MM.1S (cell line): ENCODE measurements around the gene MKKS.

Experiments
- DNase-seq: peaks from one replicate; pipeline ENCODE4 v3.0.0-alpha.2; 2015
- H2AFZ ChIP-seq: fragments of 300-600 bp; sonication (generic); 2 replicates; pipeline ENCODE4 v1.6.0; 2016; ENCODE audit warnings: antibody characterized with exemption, low read length
- H3F3A ChIP-seq: fragments of 300-600 bp; sonication (generic); 2 replicates; pipeline ENCODE4 v1.6.1; 2016; ENCODE audit warnings: mild to moderate bottlenecking, antibody characterized with exemption, low read length, moderate library complexity, mixed read lengths; ENCODE audit not compliant: insufficient read depth
- H3K27ac ChIP-seq: fragments of 300-600 bp; sonication (generic); 2 replicates; pipeline ENCODE4 v1.5.1; 2016; ENCODE audit warnings: mild to moderate bottlenecking, low read length
- H3K27me3 ChIP-seq: fragments of 300-600 bp; sonication (generic); replicated peaks from 2 replicates; pipeline ENCODE4 v1.6.0; 2016; ENCODE audit warnings: low read length; ENCODE audit not compliant: insufficient read depth
- H3K36me3 ChIP-seq: fragments of 300-600 bp; sonication (generic); replicated peaks from 2 replicates; pipeline ENCODE4 v1.6.1; 2016; ENCODE audit warnings: mild to moderate bottlenecking, low read length, mixed read lengths; ENCODE audit not compliant: insufficient read depth
- H3K4me1 ChIP-seq: fragments of 300-600 bp; sonication (generic); 2 replicates; pipeline ENCODE4 v1.6.1; 2016; ENCODE audit warnings: low read length, mixed read lengths
- H3K4me2 ChIP-seq: fragments of 300-600 bp; sonication (generic); 2 replicates; pipeline ENCODE4 v1.6.0; 2016; ENCODE audit warnings: low read depth, low read length
- H3K4me3 ChIP-seq: fragments of 300-600 bp; sonication (generic); 2 replicates; pipeline ENCODE4 v1.5.1; 2016; ENCODE audit warnings: low read length, mixed read lengths
- H3K79me2 ChIP-seq: fragments of 300-600 bp; sonication (generic); 2 replicates; pipeline ENCODE4 v1.6.1; 2016; ENCODE audit warnings: mixed run types, low read length, mixed read lengths
- H3K9ac ChIP-seq: fragments of 300-600 bp; sonication (generic); 2 replicates; pipeline ENCODE4 v1.6.1; 2016; ENCODE audit warnings: low read length, mixed read lengths
- H3K9me2 ChIP-seq: fragments of 300-600 bp; sonication (generic); replicated peaks from 2 replicates; pipeline ENCODE4 v1.6.1; 2016; ENCODE audit warnings: mild to moderate bottlenecking, low read length, mixed read lengths; ENCODE audit not compliant: insufficient read depth
- H3K9me3 ChIP-seq: fragments of 300-600 bp; sonication (generic); replicated peaks from 2 replicates; pipeline ENCODE4 v1.6.1; 2016; ENCODE audit warnings: mild to moderate bottlenecking, low read length, mixed read lengths; ENCODE audit not compliant: insufficient read depth
- H4K20me1 ChIP-seq: fragments of 300-600 bp; sonication (generic); 2 replicates; pipeline ENCODE4 v1.6.1; 2016; ENCODE audit warnings: mild to moderate bottlenecking, low read length, moderate library complexity, mixed read lengths; ENCODE audit not compliant: insufficient read depth
- EZH2 ChIP-seq: fragments of 300-600 bp; sonication (generic); optimal IDR thresholded peaks from 2 replicates; pipeline ENCODE3; 2017; ENCODE audit warnings: low read depth, mild to moderate bottlenecking, antibody characterized with exemption, low read length, mixed read lengths
- EZH2phosphoT487 ChIP-seq: fragments of 300-600 bp; sonication (generic); IDR thresholded peaks from 2 replicates; pipeline ENCODE4 v1.6.1; 2018; ENCODE audit warnings: antibody characterized with exemption, low read length
- TF ChIP-seq, protein P1 (sequence below): fragments of 300-600 bp; sonication (generic); IDR thresholded peaks from 2 replicates; pipeline ENCODE4 v1.5.1; 2016; ENCODE audit warnings: antibody characterized with exemption, low read length, mixed read lengths

Gene MKKS

DNA sequence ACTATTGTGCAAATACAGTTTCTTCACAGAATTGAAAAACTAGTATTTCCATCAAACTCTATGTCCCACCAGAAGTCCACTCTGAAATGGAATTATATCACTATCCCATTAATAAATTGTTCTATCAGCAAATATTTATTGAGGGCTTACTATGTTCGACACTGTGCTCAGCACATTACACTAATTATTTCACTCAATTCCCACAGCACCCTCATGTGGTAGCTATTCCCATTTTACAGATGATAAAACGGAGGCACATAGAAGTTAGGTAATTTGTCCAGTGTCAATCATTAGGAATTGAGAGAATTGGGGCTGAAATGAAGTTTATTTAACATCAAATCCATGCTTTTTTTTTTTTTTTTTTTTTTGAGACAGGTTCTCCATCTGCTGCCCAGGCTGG lies 52.5 kb downstream of the MKKS start:
- Histone ChIP-seq H3K27ac (no peak overlapping the region), H3K36me3 (no peaks in the 10 kb centered on the region), H3K79me2 (no peaks in the 10 kb centered on the region), H4K20me1 (no peaks in the 10 kb centered on the region), H3K9me2 (no peaks in the 10 kb centered on the region), H3K27me3 (no peaks in the 10 kb centered on the region), H3K4me3 (no peak overlapping the region), H3K4me2 (no peak overlapping the region), H3K4me1 (no peaks in the 10 kb centered on the region), H3K9me3 (no peaks in the 10 kb centered on the region), H3F3A (no peaks in the 10 kb centered on the region), H2AFZ (no peak overlapping the region), H3K9ac (no peak overlapping the region)
- DNase-seq, result no peak
- TF ChIP-seq, protein P1, sequence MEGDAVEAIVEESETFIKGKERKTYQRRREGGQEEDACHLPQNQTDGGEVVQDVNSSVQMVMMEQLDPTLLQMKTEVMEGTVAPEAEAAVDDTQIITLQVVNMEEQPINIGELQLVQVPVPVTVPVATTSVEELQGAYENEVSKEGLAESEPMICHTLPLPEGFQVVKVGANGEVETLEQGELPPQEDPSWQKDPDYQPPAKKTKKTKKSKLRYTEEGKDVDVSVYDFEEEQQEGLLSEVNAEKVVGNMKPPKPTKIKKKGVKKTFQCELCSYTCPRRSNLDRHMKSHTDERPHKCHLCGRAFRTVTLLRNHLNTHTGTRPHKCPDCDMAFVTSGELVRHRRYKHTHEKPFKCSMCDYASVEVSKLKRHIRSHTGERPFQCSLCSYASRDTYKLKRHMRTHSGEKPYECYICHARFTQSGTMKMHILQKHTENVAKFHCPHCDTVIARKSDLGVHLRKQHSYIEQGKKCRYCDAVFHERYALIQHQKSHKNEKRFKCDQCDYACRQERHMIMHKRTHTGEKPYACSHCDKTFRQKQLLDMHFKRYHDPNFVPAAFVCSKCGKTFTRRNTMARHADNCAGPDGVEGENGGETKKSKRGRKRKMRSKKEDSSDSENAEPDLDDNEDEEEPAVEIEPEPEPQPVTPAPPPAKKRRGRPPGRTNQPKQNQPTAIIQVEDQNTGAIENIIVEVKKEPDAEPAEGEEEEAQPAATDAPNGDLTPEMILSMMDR, result 0 out of 2 replicates have a peak, but pooled peaks have one; percentile 20
- TF ChIP-seq EZH2phosphoT487, result no peak

DNA sequence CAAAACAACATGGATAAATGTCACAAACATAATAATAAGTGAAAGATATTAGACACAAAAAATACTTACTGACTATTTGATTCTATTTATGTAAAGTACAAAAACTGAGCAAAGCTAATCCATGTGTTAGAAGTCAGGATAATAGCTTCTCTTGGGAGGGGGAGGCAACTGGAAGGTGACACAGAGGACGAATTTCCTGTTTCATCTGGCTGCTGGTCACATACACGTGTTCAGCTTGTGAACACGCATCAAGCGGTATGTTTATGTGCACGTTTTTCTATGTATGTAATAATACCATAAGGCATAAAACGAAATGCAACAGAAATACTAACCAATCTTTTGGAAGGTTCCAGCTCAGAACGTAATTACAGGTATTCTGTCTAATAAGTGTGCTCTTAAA lies 54.3 kb downstream of the MKKS start:
- no peak overlapping the region for H3K9ac ChIP-seq
- no peak overlapping the region for H3K27ac ChIP-seq
- H3K4me3 ChIP-seq, result no peak overlapping the region
- H4K20me1 ChIP-seq, result no peaks in the 10 kb centered on the region
- no peak overlapping the region for H3K4me2 ChIP-seq
- H3K36me3 ChIP-seq, result no peaks in the 10 kb centered on the region
- no peaks in the 10 kb centered on the region for H3K27me3 ChIP-seq
- DNase-seq, result no peak
- no peaks in the 10 kb centered on the region for H3K9me2 ChIP-seq
- no peaks in the 10 kb centered on the region for H3K4me1 ChIP-seq
- no peaks in the 10 kb centered on the region for H3F3A ChIP-seq
- H3K79me2 ChIP-seq, result no peaks in the 10 kb centered on the region
- TF ChIP-seq EZH2, result no peak
- TF ChIP-seq, protein P1, result no peak
- no peaks in the 10 kb centered on the region for H3K9me3 ChIP-seq
- H2AFZ ChIP-seq, result no peak overlapping the region

DNA sequence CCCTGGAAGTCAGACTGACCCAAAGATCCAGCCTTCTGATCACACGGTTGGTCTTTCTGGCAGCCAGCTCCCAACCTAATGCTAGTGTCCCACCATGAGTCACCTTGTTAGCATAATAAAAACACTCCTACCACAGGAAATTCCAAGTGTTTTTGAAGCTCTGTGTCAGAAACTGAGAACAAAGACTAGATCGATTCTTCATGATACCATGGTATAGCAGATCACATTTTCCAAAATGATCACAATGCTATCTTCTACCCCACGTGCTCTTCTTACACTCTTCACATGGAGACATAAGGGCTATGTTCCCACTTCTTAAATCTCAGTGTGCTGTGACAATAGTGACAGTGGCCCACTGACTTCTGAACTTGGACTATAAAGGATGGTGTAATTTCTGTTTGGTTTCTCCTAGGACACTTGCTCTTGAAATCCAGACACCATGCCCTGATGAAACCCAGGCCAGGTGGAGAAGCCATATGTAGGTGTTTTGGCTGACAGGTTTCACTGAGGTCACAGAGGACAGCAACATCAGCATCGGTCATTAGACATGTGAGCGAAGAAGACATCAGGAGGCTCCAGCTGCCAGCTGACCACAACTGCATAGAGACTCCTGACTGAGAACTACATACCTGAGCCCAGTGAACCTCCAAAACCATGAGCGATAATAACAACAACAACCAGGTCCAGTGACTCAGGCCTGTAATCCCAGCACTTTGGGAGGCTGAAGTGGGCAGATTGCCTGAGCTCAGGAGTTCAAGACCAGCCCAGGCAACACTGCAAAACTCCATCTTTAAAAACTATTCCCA lies 57.5 kb downstream of the MKKS start:
- Histone ChIP-seq H4K20me1 (no peaks in the 10 kb centered on the region), H3K4me1 (no peaks in the 10 kb centered on the region), H3K27ac (no peak overlapping the region), H3K4me2 (no peak overlapping the region), H3F3A (no peaks in the 10 kb centered on the region), H3K79me2 (no peaks in the 10 kb centered on the region), H3K9ac (no peak overlapping the region), H3K4me3 (no peak overlapping the region), H3K27me3 (no peaks in the 10 kb centered on the region), H3K9me3 (no peaks in the 10 kb centered on the region), H2AFZ (no peak overlapping the region), H3K36me3 (no peaks in the 10 kb centered on the region), H3K9me2 (no peaks in the 10 kb centered on the region)
- DNase-seq, result no peak
- TF ChIP-seq, protein P1, result no peak
- TF ChIP-seq EZH2phosphoT487 (no peak), EZH2 (no peak)
